ENCODE results near the gene SET. TPM values are rescaled to one million over a fixed set of nuclear protein-coding genes. Genes with fewer than 3 reads are reported as not detected.

The SET gene
- total RNA-seq, 1 donor from 2014 or later: 663 TPM

GRCh38 chr9:128722380-128723351, 33.6 kb downstream of the SET start:
- DNase-seq (ENCODE audit: low read depth): no peak
- Histone ChIP-seq H3K4me3 (ENCODE audit: low read depth, low read length) (no peak overlapping the region), H3K36me3 (ENCODE audit: control insufficient read depth, insufficient read depth, low read length) (no peaks in the 10 kb centered on the region), H3K27me3 (ENCODE audit: control insufficient read depth, insufficient read depth, low read length) (no peaks in the 10 kb centered on the region)
- no peak for TF ChIP-seq CTCF (IDR thresholded peaks at IDR 0.05; ENCODE audit: insufficient read depth, low read length, poor library complexity, severe bottlenecking)

- no peak for DNase-seq (ENCODE audit: low read depth)
- Histone ChIP-seq H3K4me3 (ENCODE audit: low read depth, low read length) (peak overlapping the region; percentile 61), H3K36me3 (ENCODE audit: control insufficient read depth, insufficient read depth, low read length) (no peaks in the 10 kb centered on the region), H3K27me3 (ENCODE audit: control insufficient read depth, insufficient read depth, low read length) (no peaks in the 10 kb centered on the region)
- no peak for TF ChIP-seq CTCF (IDR thresholded peaks at IDR 0.05; ENCODE audit: insufficient read depth, low read length, poor library complexity, severe bottlenecking)
Observed at GRCh38 chr9:128723352-128723865, 34.4 kb downstream of the SET start.

- peak; percentile 90 for DNase-seq (ENCODE audit: low read depth)
- TF ChIP-seq CTCF (IDR thresholded peaks at IDR 0.05; ENCODE audit: insufficient read depth, low read length, poor library complexity, severe bottlenecking): no peak
Observed at GRCh38 chr9:128723866-128724743, 35.1 kb downstream of the SET start, which contains the start of gene ZDHHC12. Gene ZDHHC12, minus strand, starts transcription at chr9:128724127. Its CDS starts 34 bp downstream, at chr9:128724093.

GRCh38 chr9:128724744-128725211, 35.8 kb downstream of the SET start:
- Histone ChIP-seq H3K4me3 (ENCODE audit: low read depth, low read length) (peak overlapping the region; percentile 61), H3K27me3 (ENCODE audit: control insufficient read depth, insufficient read depth, low read length) (no peaks in the 10 kb centered on the region), H3K36me3 (ENCODE audit: control insufficient read depth, insufficient read depth, low read length) (no peaks in the 10 kb centered on the region)
- no peak for TF ChIP-seq CTCF (IDR thresholded peaks at IDR 0.05; ENCODE audit: insufficient read depth, low read length, poor library complexity, severe bottlenecking)
- peak; percentile 18 for DNase-seq (ENCODE audit: low read depth)

More at GRCh38 chr9:128723866-128724743, 35.1 kb downstream of the SET start, which contains the start of gene ZDHHC12:
- Histone ChIP-seq H3K27me3 (ENCODE audit: control insufficient read depth, insufficient read depth, low read length) (no peaks in the 10 kb centered on the region), H3K4me3 (ENCODE audit: low read depth, low read length) (peak within 1 kb of the TSS; percentile 61), H3K36me3 (ENCODE audit: control insufficient read depth, insufficient read depth, low read length) (no peaks in the 10 kb centered on the region)

GRCh38 chr9:128727640-128728248, 38.7 kb downstream of the SET start:
- Histone ChIP-seq H3K27me3 (ENCODE audit: control insufficient read depth, insufficient read depth, low read length) (no peaks in the 10 kb centered on the region), H3K36me3 (ENCODE audit: control insufficient read depth, insufficient read depth, low read length) (no peaks in the 10 kb centered on the region), H3K4me3 (ENCODE audit: low read depth, low read length) (no peak overlapping the region)
- no peak for TF ChIP-seq CTCF (IDR thresholded peaks at IDR 0.05; ENCODE audit: insufficient read depth, low read length, poor library complexity, severe bottlenecking)
- no peak for DNase-seq (ENCODE audit: low read depth)
